GM12873 (cell line): Measurements from ENCODE around the gene IFITM2.
A peak's percentile ranks its signal among the peaks of the same experiment; 100 is the strongest.

Experiments
- CTCF ChIP-seq: IDR thresholded peaks from 2 replicates; pipeline ENCODE4 v1.5.1; 2012; ENCODE audit warnings: low read depth, mild to moderate bottlenecking, moderate library complexity, low read length, control low read depth; ENCODE audit not compliant: insufficient read depth; ENCODE audit errors: missing control alignments

IFITM2 gene

GRCh38 chr11:269146-269890 is 38.3 kb upstream of the IFITM2 start:
- TF ChIP-seq CTCF, result peak; percentile 19

- no peak for TF ChIP-seq CTCF
Observed at GRCh38 chr11:270451-271318, 36.9 kb upstream of the IFITM2 start.

GRCh38 chr11:271319-271715 is 36.3 kb upstream of the IFITM2 start:
- TF ChIP-seq CTCF, result no peak

GRCh38 chr11:272195-272930 is 35.3 kb upstream of the IFITM2 start:
- TF ChIP-seq CTCF, result no peak

GRCh38 chr11:272931-273198 is 34.8 kb upstream of the IFITM2 start:
- no peak for TF ChIP-seq CTCF

- TF ChIP-seq CTCF, result no peak
Observed at GRCh38 chr11:276219-276618, 31.4 kb upstream of the IFITM2 start.

- TF ChIP-seq CTCF, result no peak
Observed at GRCh38 chr11:278001-278951, 29.3 kb upstream of the IFITM2 start, which contains the start of gene NLRP6. Gene NLRP6, plus strand, starts transcription at chr11:278407. Its CDS starts 163 bp downstream, at chr11:278570.
